Fibroblast of the aortic adventitia (primary cell): Measurements from ENCODE around the gene SOBP. TPM values are rescaled to one million over a fixed set of nuclear protein-coding genes. Genes with fewer than 3 reads are reported as not detected.

Source experiments
- DNase-seq: peaks from one replicate; pipeline ENCODE4 v3.0.0-alpha.2; 2010; ENCODE audit warnings: low read depth
- H3K4me3 ChIP-seq: 2 replicates; pipeline ENCODE4 v1.5.1; 2011; ENCODE audit warnings: low read depth, mild to moderate bottlenecking, control low read depth, low read length, moderate library complexity
- total RNA-seq: library from RNA; depleted of rRNA; stranded (reverse); fragments of >200 nt; gene quantifications from 2 replicates; pipeline ENCODE4 v1.2.3, GENCODE V29; 2012; ENCODE audit warnings: low replicate concordance
- TF ChIP-seq, protein P1 (sequence below): IDR thresholded peaks from 2 replicates; pipeline ENCODE4 v1.5.1; 2011; ENCODE audit warnings: mild to moderate bottlenecking, low read length, control low read depth, inconsistent platforms; ENCODE audit not compliant: insufficient read depth

The SOBP gene
- total RNA-seq, 1 donor = 7.9 TPM

DNA sequence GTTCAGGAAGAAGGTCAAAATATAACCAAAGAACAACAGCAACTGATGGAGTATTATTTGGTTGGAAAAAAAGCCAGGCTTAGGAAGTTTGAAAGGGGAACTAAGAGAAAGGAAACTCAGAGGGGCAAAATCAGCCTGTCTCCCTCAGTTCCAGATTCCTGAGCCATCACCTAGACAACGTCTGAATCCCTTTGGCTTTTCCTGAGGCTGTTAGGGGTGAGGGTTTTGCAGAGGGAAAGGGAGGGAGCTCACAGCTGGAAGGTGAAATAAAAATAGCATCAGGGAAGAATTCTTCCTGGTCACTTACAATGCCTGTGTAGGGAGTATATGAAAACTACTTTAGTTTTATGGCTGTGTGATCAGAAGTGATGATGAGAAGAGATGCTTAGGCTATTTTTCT lies 100.5 kb downstream of the SOBP start:
- no peak for DNase-seq
- TF ChIP-seq, protein P1, sequence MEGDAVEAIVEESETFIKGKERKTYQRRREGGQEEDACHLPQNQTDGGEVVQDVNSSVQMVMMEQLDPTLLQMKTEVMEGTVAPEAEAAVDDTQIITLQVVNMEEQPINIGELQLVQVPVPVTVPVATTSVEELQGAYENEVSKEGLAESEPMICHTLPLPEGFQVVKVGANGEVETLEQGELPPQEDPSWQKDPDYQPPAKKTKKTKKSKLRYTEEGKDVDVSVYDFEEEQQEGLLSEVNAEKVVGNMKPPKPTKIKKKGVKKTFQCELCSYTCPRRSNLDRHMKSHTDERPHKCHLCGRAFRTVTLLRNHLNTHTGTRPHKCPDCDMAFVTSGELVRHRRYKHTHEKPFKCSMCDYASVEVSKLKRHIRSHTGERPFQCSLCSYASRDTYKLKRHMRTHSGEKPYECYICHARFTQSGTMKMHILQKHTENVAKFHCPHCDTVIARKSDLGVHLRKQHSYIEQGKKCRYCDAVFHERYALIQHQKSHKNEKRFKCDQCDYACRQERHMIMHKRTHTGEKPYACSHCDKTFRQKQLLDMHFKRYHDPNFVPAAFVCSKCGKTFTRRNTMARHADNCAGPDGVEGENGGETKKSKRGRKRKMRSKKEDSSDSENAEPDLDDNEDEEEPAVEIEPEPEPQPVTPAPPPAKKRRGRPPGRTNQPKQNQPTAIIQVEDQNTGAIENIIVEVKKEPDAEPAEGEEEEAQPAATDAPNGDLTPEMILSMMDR = no peak

GRCh38 chr6:107591346-107591745 lies 101.4 kb downstream of the SOBP start:
- no peak for DNase-seq
- no peak overlapping the region for H3K4me3 ChIP-seq
- TF ChIP-seq, protein P1 = no peak

More for the DNA sequence above, 100.5 kb downstream of the SOBP start:
- no peak overlapping the region for H3K4me3 ChIP-seq

- DNase-seq = no peak
- TF ChIP-seq, protein P1 = no peak
These were observed 102.9 kb downstream of the SOBP start for GRCh38 chr6:107592806-107593205.

DNA sequence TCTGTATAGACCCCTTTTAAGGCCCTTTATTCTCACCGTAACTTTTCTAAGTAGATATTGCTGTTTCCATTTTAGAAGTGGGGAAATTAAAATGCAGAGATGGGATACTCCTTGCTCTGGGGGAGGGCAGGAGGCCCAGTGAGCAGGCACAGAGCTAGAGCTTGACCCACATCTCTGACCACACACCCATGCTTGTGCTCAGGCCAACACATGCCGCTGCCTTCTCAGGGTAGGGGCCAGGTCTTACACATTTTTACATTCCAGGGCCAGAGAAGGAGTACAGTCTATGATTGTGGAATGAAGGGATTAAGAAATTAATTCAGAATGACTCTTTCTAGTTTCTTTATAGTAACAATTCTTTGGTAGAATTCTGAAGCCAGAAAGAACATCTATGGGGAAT lies 104.8 kb downstream of the SOBP start:
- peak; percentile 57 for DNase-seq
- H3K4me3 ChIP-seq = no peak overlapping the region
- TF ChIP-seq, protein P1 = no peak

More at GRCh38 chr6:107592806-107593205, 102.9 kb downstream of the SOBP start:
- no peak overlapping the region for H3K4me3 ChIP-seq

GRCh38 chr6:107598091-107598490 lies 108.2 kb downstream of the SOBP start:
- H3K4me3 ChIP-seq = no peak overlapping the region
- TF ChIP-seq, protein P1 = no peak
- no peak for DNase-seq

- H3K4me3 ChIP-seq = no peak overlapping the region
- DNase-seq = no peak
- TF ChIP-seq, protein P1 = no peak
These were observed 109.1 kb downstream of the SOBP start for GRCh38 chr6:107599043-107599442.

DNA sequence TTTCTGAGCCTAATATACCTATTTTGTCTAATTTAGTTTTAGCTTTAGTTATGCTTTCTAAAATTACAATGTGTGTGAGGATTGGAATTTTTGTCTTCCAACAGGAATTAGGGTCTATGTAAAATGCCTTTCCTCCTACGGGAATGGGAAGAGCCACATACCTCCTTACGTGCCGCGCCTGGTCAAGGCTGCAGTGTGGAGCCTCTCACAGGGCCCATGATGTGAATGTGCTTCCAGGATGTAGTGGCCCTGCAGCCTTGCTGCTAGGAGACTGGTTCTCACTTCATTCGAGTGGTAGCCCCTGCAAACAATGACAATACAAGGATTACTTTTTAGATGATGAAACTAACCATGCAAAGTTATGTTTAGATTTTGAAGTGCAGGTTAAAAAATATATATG lies 110.2 kb downstream of the SOBP start:
- no peak overlapping the region for H3K4me3 ChIP-seq
- TF ChIP-seq, protein P1 = no peak
- no peak for DNase-seq
